Measurements from ENCODE around the gene SLCO4C1.

The SLCO4C1 gene

DNA sequence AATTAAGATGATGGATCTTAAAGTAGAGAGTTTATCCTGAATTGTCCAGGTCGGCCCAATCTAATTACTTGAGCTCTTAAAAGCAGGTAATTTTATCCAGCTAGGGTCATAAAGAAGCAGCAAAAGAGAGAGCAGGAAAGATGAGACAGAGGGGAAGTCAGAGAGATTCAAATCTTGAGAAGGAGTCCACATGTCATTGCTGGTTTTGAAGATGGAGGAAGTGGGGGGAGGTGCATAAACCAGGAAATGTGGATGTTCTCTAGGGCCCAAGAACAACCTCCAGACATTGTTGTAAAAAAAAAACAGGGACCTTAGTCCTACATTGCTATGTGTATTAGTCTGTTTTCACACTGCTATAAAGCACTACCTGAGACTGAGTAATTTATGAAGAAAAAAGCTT lies 66.4 kb downstream of the SLCO4C1 start:
- TF ChIP-seq POLR2A (IDR thresholded peaks at IDR 0.05; ENCODE audit: low read depth, low read length) = no peak
- FAIRE-seq (no peak), DNase-seq (ENCODE audit: insufficient read length, low spot score) (no peak)

DNA sequence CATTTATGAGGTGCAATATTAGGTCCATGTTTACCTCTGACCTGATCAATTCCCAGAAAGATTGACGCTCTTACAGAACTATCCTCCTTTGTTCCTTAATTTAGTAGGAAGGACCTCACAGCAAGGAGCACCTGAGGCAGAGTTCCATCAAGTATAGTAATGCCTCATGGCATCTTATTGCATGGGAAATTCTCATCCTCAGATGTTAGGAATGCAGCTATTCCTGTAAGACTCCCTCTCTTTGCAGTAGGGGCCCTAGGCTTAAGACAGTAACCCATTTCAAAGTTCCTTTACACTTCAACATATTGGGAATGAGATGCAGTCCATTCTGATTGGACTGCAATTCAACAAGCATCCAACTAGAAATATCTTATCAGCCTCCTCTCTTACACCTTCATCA lies 69.8 kb downstream of the SLCO4C1 start:
- DNase-seq (ENCODE audit: insufficient read length, low spot score) = no peak
- no peak for FAIRE-seq
- TF ChIP-seq POLR2A (IDR thresholded peaks at IDR 0.05; ENCODE audit: low read depth, low read length) = no peak

DNA sequence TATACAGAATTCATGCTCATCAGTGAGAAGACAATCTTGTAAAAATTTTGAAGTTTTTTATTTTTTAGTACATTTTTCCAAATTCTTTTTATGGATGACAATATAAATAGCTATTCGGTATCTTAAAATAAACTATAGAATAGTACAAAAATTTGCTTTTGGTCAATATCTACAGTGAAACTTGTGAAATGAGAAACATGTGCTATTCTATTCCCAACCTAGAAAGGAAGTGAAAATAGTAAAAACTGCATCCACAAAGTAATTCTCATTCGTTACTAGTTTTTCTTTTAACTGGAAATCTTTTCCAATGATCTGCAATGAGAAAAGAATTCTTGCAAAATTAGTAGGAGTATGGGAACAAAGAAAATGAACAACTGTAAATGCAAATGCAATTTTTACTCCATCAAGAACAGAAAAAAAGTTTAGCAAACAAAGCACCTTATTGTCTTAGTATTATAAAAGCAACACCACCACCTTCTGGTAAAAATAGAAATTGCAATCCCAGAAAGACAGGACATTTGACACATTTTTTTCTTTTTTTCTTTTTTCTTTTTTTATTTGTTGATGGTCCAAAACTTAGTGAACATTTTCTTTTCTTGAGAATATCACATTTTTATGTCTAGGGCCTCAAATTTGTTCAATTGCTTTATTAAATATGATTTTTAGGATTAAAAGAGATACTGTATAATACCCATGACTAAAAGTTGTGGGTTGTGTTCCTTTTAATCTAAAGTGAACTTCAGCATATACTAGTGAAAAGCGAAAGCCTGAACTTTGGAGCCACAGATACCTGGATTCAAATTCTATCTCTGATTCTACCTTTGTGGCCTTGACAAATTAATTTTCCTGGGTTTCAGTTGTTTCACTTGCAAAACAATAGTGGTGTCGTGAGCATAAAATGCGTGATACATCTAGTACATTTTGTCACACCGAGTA lies 72.3 kb downstream of the SLCO4C1 start:
- TF ChIP-seq POLR2A (IDR thresholded peaks at IDR 0.05; ENCODE audit: low read depth, low read length) = no peak
- FAIRE-seq = peak; percentile 69
- DNase-seq (ENCODE audit: insufficient read length, low spot score) = no peak

DNA sequence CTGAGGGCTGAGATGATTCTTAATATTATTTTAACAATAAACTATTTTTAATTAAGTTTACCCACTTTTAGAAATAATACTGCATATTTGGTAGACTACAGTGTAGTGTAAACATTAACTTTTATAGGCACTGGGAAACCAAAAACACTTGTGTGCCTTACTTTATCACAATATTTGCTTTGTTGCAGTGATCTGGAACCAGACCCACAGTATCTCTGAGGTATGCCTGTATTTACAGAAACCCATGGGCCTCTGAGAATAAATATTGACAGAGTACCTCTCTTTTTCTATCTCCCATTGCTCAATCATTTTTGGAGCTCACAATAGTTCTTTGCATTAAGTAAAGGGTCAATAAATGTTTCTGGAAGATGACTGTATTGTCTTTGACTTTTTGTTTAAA lies 73.3 kb downstream of the SLCO4C1 start:
- DNase-seq (ENCODE audit: insufficient read length, low spot score) (no peak), FAIRE-seq (no peak)
- TF ChIP-seq POLR2A (IDR thresholded peaks at IDR 0.05; ENCODE audit: low read depth, low read length) = no peak

DNA sequence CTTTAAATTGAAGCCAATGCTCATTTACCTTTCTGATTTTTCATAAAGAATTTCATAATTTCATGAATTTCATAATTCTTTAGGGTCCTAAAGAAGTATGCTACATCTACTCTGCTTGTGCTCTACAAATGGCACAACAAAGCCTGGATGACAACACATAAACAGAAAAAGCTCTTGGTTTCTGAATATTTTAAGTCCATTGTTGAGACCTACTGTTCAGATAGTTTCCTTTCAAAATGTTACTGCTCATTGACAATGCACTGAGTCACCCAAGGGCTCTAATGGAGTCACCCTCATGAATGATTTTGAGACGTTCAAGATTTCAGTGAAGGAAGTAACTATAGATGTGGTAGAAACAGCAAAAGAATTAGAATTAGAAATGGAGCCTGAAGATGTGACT lies 74.1 kb downstream of the SLCO4C1 start:
- FAIRE-seq (no peak), DNase-seq (ENCODE audit: insufficient read length, low spot score) (no peak)
- TF ChIP-seq POLR2A (IDR thresholded peaks at IDR 0.05; ENCODE audit: low read depth, low read length) = no peak

DNA sequence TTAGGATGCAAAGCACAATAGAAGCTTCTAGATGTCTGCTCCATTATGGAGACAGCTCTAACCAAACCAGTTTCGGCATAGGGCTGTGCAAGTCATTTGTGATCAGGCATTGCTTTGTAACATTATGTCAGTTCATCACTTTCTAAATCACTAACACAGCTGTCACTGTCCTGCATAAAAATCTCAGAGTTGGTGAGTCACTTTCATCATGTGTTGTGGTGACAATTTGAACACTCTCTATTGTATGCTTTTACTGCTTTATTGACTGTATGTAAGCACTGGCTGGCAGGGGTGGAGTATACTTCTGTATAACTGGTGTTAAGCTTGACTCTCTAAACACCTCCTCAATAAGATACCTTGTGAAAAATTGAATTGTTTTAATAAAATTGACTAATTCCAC lies 77.9 kb downstream of the SLCO4C1 start:
- no peak for DNase-seq (ENCODE audit: insufficient read length, low spot score)
- TF ChIP-seq POLR2A (IDR thresholded peaks at IDR 0.05; ENCODE audit: low read depth, low read length) = no peak
- FAIRE-seq = no peak

DNA sequence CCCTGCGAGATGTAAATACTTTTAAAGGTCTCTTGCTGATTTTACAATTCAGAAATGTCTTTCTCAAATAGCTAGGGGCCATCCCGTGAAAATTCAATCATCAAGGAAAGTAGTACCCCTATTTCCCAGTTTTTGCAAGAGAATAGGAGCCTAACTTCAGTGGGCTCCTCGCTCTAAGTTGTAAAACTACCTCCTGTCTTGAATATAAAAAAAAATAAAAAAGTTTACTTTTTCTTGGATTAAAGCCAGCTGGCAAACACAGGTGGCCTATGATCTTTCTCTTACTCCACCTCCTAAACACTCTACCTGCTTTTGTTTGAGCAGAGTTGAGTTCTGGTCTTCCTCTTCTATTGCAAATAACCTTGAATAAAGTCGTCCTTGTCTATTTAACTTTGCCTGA lies 79.4 kb downstream of the SLCO4C1 start:
- DNase-seq (ENCODE audit: insufficient read length, low spot score) (no peak), FAIRE-seq (no peak)
- no peak for TF ChIP-seq POLR2A (IDR thresholded peaks at IDR 0.05; ENCODE audit: low read depth, low read length)

DNA sequence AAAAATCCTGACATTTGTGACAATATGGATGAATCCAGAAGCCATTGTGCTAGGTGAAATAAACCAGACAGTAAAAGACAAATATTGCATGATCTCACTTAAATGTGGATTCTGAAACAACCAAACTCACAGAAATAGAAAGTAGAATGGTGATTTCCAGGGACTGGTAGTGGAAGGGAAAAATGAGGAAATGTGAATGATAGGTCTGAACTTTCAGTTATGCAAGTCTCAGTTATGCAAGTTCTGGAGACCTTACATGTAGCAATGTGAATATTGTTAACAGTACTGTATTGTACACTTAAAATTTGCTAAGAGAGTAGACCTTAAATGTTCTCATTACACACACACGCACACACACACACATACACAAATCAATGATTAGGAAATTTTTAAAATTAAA lies 84.9 kb downstream of the SLCO4C1 start:
- FAIRE-seq = no peak
- no peak for TF ChIP-seq POLR2A (IDR thresholded peaks at IDR 0.05; ENCODE audit: low read depth, low read length)

DNA sequence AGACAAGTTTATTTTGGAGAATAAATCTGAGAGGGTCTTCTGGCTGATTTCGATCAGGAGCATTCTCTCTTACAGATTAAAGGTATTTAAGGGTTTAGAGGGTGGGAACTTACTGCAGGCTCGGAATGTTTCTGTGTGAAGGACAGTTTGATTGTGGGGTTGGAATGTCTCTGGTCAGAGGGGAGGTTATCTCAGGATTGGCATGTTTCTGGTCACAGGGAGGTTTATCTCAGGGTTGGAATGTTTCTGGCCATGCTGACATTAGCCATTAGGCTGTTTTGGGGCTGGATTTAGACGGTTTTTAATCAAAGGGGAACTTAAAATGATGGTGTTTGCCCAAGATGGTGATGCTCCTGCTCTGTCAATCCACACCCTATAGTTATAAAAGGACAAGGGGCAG lies 95.2 kb downstream of the SLCO4C1 start:
- FAIRE-seq (no peak), DNase-seq (ENCODE audit: insufficient read length, low spot score) (no peak)
- no peak for TF ChIP-seq POLR2A (IDR thresholded peaks at IDR 0.05; ENCODE audit: low read depth, low read length)

More for the DNA sequence above, 84.9 kb downstream of the SLCO4C1 start:
- DNase-seq (ENCODE audit: insufficient read length, low spot score) = no peak

DNA sequence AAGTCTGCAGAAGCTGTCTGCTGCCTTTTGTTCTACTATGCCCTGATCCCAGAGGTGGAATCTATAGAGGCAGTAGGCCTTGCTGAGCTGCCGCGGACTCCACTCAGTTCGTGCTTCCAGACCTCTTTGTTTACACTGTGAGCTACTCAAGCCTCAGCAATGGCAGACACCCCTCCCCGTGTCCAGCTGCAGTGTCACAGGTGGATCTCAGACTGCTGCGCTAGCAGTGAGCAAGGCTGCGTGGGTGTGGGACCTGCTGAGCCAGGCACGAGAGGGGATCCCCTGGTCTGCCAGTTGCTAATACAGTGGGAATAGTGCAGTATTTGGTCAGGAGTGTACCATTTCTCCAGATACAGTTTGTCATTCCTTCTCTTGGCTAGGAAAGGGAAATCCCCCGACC lies 99.6 kb downstream of the SLCO4C1 start:
- no peak for FAIRE-seq

More for the DNA sequence above, 99.6 kb downstream of the SLCO4C1 start:
- no peak for DNase-seq (ENCODE audit: insufficient read length, low spot score)
- TF ChIP-seq POLR2A (IDR thresholded peaks at IDR 0.05; ENCODE audit: low read depth, low read length) = no peak

Data from H54 (cell line).